Measurements from ENCODE around the gene AQP4. TPM values are rescaled to one million over a fixed set of nuclear protein-coding genes. Genes with fewer than 3 reads are reported as not detected.

The AQP4 gene
- total and polyA plus RNA-seq, 2 donors (not counting 3 experiments of a cell fraction or from before 2014, with no cell fraction given) = not detected

DNA sequence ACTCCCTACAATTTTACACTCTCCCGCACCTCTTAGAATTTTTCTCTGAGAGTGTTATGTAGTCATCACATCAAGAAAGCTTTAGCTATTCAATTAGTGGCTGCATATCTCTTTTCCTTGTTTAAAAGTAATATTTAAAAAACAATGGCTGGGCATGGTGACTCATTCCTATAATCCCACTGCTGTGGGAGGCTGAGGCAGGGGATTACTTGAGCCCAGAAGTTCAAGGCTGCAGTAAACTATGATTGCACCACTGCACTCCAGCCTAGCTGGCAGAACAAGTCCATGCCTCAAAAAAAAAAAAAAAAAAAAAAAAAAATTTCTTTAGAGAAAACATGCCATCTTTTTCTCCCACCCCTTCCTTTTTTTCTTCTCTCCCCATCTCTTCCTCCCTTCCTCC lies 44.3 kb downstream of the AQP4 start:
- dilution Hi-C loops (cut with MboI; ENCODE audit: extremely low pct_ligation_motif_present, low sequenced_read_pairs) = no loop called here
- CTCF ChIA-PET = no interaction called here

DNA sequence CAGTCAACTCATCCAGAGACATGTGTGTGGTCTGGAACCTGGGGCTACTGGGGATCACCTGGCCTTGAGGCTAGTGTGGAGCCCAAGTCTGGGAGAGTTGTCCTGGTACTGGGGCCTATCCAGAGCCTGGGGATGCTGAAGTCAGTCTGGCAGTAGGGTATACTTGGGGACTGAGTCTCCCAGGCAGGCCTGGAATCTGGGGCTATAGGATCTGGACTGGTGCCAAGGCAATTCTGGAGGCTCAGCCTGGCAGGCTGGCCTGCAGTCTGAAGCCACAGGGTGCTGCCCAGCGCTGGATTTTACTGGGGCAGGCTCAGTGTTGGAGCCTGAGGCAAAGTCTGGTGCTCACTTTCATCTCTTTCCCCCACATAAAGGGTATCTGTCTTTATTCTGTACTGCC lies 46.5 kb downstream of the AQP4 start:
- Histone ChIP-seq H3K4me2 (ENCODE audit: insufficient read depth, low read length) (no peak overlapping the region), H3K9ac (replicated peaks; ENCODE audit: extremely low read depth, insufficient read depth, low read length) (no peak overlapping the region), H4K20me1 (replicated peaks; ENCODE audit: control insufficient read depth, extremely low read depth, insufficient read depth, low read length) (no peaks in the 10 kb centered on the region), H2AFZ (ENCODE audit: low read depth, low read length) (no peak overlapping the region), H3K27me3 (ENCODE audit: control insufficient read depth in 2 of 2, insufficient read depth in 2 of 2, low read length in 2 of 2) (no peaks in the 10 kb centered on the region), H3K4me3 (replicated peaks in 1 of 3; ENCODE audit: insufficient read depth in 1 of 3, low read depth in 1 of 3, low read length in 3 of 3) (no peak overlapping the region), H3K27ac (ENCODE audit: insufficient read depth, low read depth, low read length) (no peak overlapping the region), H3K9me3 (replicated peaks; ENCODE audit: control insufficient read depth, insufficient read depth, low read length) (no peaks in the 10 kb centered on the region), H3K79me2 (ENCODE audit: control insufficient read depth, insufficient read depth, low read length) (no peaks in the 10 kb centered on the region), H3K4me1 (ENCODE audit: control insufficient read depth, extremely low read depth, insufficient read depth, low read length) (no peaks in the 10 kb centered on the region), H3K36me3 (ENCODE audit: control insufficient read depth in 2 of 2, extremely low read depth in 1 of 2, insufficient read depth in 2 of 2, low read length in 2 of 2) (no peaks in the 10 kb centered on the region), H3K9me1 (replicated peaks; ENCODE audit: control insufficient read depth, extremely low read depth, insufficient read depth, low read length) (no peaks in the 10 kb centered on the region)
- POLR2A ChIA-PET = no interaction called here
- DNase-seq (ENCODE audit: low read depth, low spot score) (no peak), FAIRE-seq (no peak)
- CTCF ChIA-PET = no interaction called here
- intact Hi-C loops (cut with micrococcal nuclease) (no loop called here), dilution Hi-C loops (cut with MboI; ENCODE audit: extremely low pct_ligation_motif_present, low sequenced_read_pairs) (no loop called here)
- BruUV-seq (replicated peaks) = no TSS peak
- TF ChIP-seq JUN (IDR thresholded peaks at IDR 0.05; ENCODE audit: borderline replicate concordance, insufficient read depth, insufficient read length, low read depth) (no peak), MYC (IDR thresholded peaks at IDR 0.05; ENCODE audit: low read depth, low read length) (no peak), POLR2A (IDR thresholded peaks at IDR 0.05; ENCODE audit: low read depth, low read length) (no peak), EZH2 (IDR thresholded peaks at IDR 0.05; ENCODE audit: borderline replicate concordance, low read depth, low read length, severe bottlenecking) (no peak), POLR2AphosphoS5 (IDR thresholded peaks at IDR 0.05; ENCODE audit: insufficient read depth, low read depth, low read length) (no peak), FOS (IDR thresholded peaks at IDR 0.05; ENCODE audit: borderline replicate concordance, insufficient read depth, low read length) (no peak), GATA2 (IDR thresholded peaks at IDR 0.05; ENCODE audit: insufficient read depth, insufficient read length, low read depth, low read length) (no peak)
- TF ChIP-seq, protein P1, sequence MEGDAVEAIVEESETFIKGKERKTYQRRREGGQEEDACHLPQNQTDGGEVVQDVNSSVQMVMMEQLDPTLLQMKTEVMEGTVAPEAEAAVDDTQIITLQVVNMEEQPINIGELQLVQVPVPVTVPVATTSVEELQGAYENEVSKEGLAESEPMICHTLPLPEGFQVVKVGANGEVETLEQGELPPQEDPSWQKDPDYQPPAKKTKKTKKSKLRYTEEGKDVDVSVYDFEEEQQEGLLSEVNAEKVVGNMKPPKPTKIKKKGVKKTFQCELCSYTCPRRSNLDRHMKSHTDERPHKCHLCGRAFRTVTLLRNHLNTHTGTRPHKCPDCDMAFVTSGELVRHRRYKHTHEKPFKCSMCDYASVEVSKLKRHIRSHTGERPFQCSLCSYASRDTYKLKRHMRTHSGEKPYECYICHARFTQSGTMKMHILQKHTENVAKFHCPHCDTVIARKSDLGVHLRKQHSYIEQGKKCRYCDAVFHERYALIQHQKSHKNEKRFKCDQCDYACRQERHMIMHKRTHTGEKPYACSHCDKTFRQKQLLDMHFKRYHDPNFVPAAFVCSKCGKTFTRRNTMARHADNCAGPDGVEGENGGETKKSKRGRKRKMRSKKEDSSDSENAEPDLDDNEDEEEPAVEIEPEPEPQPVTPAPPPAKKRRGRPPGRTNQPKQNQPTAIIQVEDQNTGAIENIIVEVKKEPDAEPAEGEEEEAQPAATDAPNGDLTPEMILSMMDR (IDR thresholded peaks at IDR 0.05; ENCODE audit: extremely low read depth in 1 of 2, insufficient read depth in 1 of 2, low read depth in 1 of 2, low read length in 2 of 2) = no peak
- TF ChIP-seq, protein P2, sequence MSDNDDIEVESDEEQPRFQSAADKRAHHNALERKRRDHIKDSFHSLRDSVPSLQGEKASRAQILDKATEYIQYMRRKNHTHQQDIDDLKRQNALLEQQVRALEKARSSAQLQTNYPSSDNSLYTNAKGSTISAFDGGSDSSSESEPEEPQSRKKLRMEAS (IDR thresholded peaks at IDR 0.05; ENCODE audit: insufficient read depth, insufficient read length) = no peak

More for the DNA sequence above, 44.3 kb downstream of the AQP4 start:
- Histone ChIP-seq H3K36me3 (ENCODE audit: control insufficient read depth in 2 of 2, extremely low read depth in 1 of 2, insufficient read depth in 2 of 2, low read length in 2 of 2) (no peaks in the 10 kb centered on the region), H3K27ac (ENCODE audit: insufficient read depth, low read depth, low read length) (no peak overlapping the region), H3K79me2 (ENCODE audit: control insufficient read depth, insufficient read depth, low read length) (no peaks in the 10 kb centered on the region), H3K9me1 (replicated peaks; ENCODE audit: control insufficient read depth, extremely low read depth, insufficient read depth, low read length) (no peaks in the 10 kb centered on the region), H3K4me3 (replicated peaks in 1 of 3; ENCODE audit: insufficient read depth in 1 of 3, low read depth in 1 of 3, low read length in 3 of 3) (no peak overlapping the region), H3K4me1 (ENCODE audit: control insufficient read depth, extremely low read depth, insufficient read depth, low read length) (no peaks in the 10 kb centered on the region), H2AFZ (ENCODE audit: low read depth, low read length) (no peak overlapping the region), H3K9ac (replicated peaks; ENCODE audit: extremely low read depth, insufficient read depth, low read length) (no peak overlapping the region), H3K27me3 (ENCODE audit: control insufficient read depth in 2 of 2, insufficient read depth in 2 of 2, low read length in 2 of 2) (no peaks in the 10 kb centered on the region), H3K9me3 (replicated peaks; ENCODE audit: control insufficient read depth, insufficient read depth, low read length) (no peaks in the 10 kb centered on the region), H4K20me1 (replicated peaks; ENCODE audit: control insufficient read depth, extremely low read depth, insufficient read depth, low read length) (no peaks in the 10 kb centered on the region), H3K4me2 (ENCODE audit: insufficient read depth, low read length) (no peak overlapping the region)
- BruUV-seq (replicated peaks) = no TSS peak
- TF ChIP-seq GATA2 (IDR thresholded peaks at IDR 0.05; ENCODE audit: insufficient read depth, insufficient read length, low read depth, low read length) = no peak
- TF ChIP-seq MYC (IDR thresholded peaks at IDR 0.05; ENCODE audit: low read depth, low read length) = no peak
- TF ChIP-seq, protein P1 (IDR thresholded peaks at IDR 0.05; ENCODE audit: extremely low read depth in 1 of 2, insufficient read depth in 1 of 2, low read depth in 1 of 2, low read length in 2 of 2) = no peak
- TF ChIP-seq, protein P2 (IDR thresholded peaks at IDR 0.05; ENCODE audit: insufficient read depth, insufficient read length) = no peak
- TF ChIP-seq POLR2AphosphoS5 (IDR thresholded peaks at IDR 0.05; ENCODE audit: insufficient read depth, low read depth, low read length) = no peak
- POLR2A ChIA-PET = no interaction called here
- intact Hi-C loops (cut with micrococcal nuclease) = no loop called here
- no peak for DNase-seq (ENCODE audit: low read depth, low spot score)
- no peak for FAIRE-seq

Data from endothelial cell of umbilical vein (primary cell).